ENCODE results near the gene TTC22. TPM values are rescaled to one million over a fixed set of nuclear protein-coding genes. Genes with fewer than 3 reads are reported as not detected.

TTC22 gene
- total RNA-seq, 1 experiment from 2014 or later, result 3.0 TPM

DNA sequence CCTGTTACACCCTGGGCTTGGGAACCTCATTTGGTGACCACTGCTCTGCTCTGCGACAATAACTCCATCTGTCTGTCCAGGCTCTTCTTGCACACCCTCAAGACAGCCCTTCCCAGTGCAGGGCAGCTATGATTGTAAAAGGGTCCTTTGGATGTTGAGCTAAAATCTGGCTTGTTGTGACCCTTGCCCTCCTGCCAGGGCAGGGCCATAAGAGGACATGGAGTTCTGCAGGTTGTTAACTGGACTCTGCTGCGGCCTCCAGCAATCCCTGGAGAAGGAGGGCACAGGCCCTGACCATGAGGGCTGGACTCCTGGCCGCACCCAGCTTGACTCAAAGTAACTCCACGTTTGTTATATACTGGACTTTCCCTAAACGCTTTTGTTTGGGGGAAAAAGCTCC is 44.6 kb upstream of the TTC22 start:
- Mint-ChIP-seq H3K9me3 (ENCODE audit: unreplicated experiment) (no peaks in the 10 kb centered on the region), H3K27me3 (ENCODE audit: insufficient read depth, unreplicated experiment) (no peaks in the 10 kb centered on the region), H3K4me3 (ENCODE audit: unreplicated experiment) (no peak overlapping the region), H3K4me1 (ENCODE audit: insufficient read depth, unreplicated experiment) (no peaks in the 10 kb centered on the region), H3K36me3 (ENCODE audit: insufficient read depth, unreplicated experiment) (peaks cover 45% of the 10 kb centered on the region), H3K27ac (ENCODE audit: low read depth, unreplicated experiment) (no peak overlapping the region)
- TF ChIP-seq, protein P1, sequence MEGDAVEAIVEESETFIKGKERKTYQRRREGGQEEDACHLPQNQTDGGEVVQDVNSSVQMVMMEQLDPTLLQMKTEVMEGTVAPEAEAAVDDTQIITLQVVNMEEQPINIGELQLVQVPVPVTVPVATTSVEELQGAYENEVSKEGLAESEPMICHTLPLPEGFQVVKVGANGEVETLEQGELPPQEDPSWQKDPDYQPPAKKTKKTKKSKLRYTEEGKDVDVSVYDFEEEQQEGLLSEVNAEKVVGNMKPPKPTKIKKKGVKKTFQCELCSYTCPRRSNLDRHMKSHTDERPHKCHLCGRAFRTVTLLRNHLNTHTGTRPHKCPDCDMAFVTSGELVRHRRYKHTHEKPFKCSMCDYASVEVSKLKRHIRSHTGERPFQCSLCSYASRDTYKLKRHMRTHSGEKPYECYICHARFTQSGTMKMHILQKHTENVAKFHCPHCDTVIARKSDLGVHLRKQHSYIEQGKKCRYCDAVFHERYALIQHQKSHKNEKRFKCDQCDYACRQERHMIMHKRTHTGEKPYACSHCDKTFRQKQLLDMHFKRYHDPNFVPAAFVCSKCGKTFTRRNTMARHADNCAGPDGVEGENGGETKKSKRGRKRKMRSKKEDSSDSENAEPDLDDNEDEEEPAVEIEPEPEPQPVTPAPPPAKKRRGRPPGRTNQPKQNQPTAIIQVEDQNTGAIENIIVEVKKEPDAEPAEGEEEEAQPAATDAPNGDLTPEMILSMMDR (IDR thresholded peaks at IDR 0.05; ENCODE audit: unreplicated experiment), result no peak
- BruUV-seq (replicated peaks), result no TSS peak
- CTCF ChIA-PET, result interaction anchor here (0.6 kb wide), 1 partner anchor 13 kb away, joined by 3 read pairs; no protein-coding TSS in a partner anchor
- intact Hi-C loops (cut with micrococcal nuclease), result no loop called here
- no peak for DNase-seq (ENCODE audit: unreplicated experiment)
- POLR2A ChIA-PET, result no interaction called here

DNA sequence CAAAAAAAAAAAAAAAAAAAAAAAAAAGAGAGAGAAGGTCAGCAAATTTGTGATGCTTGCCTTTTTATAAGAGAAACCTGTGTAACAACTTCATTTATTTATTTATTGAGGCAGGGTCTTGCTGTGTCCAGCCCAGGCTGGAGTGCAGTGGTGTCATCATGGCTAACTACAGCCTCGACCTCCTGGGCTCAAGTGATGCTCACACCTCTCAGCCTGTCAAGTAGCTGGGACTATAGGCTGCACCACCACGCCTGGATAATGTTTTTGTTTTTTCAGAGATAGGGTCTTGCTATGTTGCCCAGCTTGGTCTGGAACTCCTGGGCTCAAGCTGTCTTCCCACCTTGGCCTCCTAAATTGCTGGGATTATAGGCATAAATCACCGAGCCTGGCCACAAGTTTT is 43.4 kb upstream of the TTC22 start:
- POLR2A ChIA-PET, result no interaction called here
- BruUV-seq (replicated peaks), result no TSS peak
- Mint-ChIP-seq H3K9me3 (ENCODE audit: unreplicated experiment) (no peaks in the 10 kb centered on the region), H3K27ac (ENCODE audit: low read depth, unreplicated experiment) (no peak overlapping the region), H3K4me1 (ENCODE audit: insufficient read depth, unreplicated experiment) (peaks cover 4% of the 10 kb centered on the region), H3K4me3 (ENCODE audit: unreplicated experiment) (no peak overlapping the region), H3K36me3 (ENCODE audit: insufficient read depth, unreplicated experiment) (peaks cover 33% of the 10 kb centered on the region), H3K27me3 (ENCODE audit: insufficient read depth, unreplicated experiment) (no peaks in the 10 kb centered on the region)
- CTCF ChIA-PET, result no interaction called here
- DNase-seq (ENCODE audit: unreplicated experiment), result no peak
- TF ChIP-seq, protein P1 (IDR thresholded peaks at IDR 0.05; ENCODE audit: unreplicated experiment), result no peak
- intact Hi-C loops (cut with micrococcal nuclease), result no loop called here

DNA sequence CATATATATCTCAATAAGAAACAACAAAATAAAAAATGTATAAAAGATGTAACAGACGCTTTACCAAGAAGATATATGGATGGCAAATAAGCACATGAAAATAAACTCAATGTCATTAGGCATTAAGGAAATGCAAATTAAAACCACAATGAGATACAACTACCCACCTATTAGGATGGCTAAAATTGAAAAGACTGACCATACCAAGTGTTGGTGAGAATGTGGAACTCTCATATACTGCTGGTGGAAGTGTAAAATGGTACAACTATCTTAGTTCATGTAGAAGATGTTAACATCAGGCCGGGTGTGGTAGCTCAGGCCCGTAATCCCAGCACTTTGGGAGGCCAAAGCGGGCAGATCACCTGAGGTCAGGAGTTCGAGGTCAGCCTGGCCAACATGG is 42.3 kb upstream of the TTC22 start:
- H3K27ac Mint-ChIP-seq (ENCODE audit: low read depth, unreplicated experiment), result no peak overlapping the region
- TF ChIP-seq, protein P1 (IDR thresholded peaks at IDR 0.05; ENCODE audit: unreplicated experiment), result no peak
- CTCF ChIA-PET, result no interaction called here
- H3K27me3 Mint-ChIP-seq (ENCODE audit: insufficient read depth, unreplicated experiment), result no peaks in the 10 kb centered on the region
- intact Hi-C loops (cut with micrococcal nuclease), result no loop called here
- no peaks in the 10 kb centered on the region for H3K9me3 Mint-ChIP-seq (ENCODE audit: unreplicated experiment)
- no peak overlapping the region for H3K4me3 Mint-ChIP-seq (ENCODE audit: unreplicated experiment)
- BruUV-seq (replicated peaks), result no TSS peak
- POLR2A ChIA-PET, result no interaction called here
- peaks cover 4% of the 10 kb centered on the region for H3K4me1 Mint-ChIP-seq (ENCODE audit: insufficient read depth, unreplicated experiment)
- H3K36me3 Mint-ChIP-seq (ENCODE audit: insufficient read depth, unreplicated experiment), result peaks cover 22% of the 10 kb centered on the region
- no peak for DNase-seq (ENCODE audit: unreplicated experiment)

DNA sequence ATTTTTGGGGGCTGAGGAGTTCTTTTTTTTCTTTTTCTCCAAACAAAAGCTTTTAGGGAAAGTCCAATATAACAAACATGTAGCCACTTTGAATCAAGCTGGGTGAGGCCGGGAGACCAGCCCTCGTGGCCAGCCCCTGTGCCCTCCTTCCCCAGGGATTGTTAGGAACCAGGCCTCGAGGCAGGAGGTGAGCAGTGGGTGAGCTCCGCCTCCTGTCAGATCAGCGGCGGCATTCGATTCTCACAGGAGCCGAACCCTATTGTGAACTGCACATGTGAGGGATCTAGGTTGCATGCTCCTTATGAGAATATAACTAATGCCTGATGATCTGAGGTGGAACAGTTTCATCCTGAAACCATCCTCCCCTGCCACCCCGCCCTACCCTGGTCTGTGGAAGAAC is 41.8 kb upstream of the TTC22 start:
- Mint-ChIP-seq H3K36me3 (ENCODE audit: insufficient read depth, unreplicated experiment) (peaks cover 17% of the 10 kb centered on the region), H3K27me3 (ENCODE audit: insufficient read depth, unreplicated experiment) (no peaks in the 10 kb centered on the region), H3K9me3 (ENCODE audit: unreplicated experiment) (no peaks in the 10 kb centered on the region), H3K4me3 (ENCODE audit: unreplicated experiment) (no peak overlapping the region), H3K4me1 (ENCODE audit: insufficient read depth, unreplicated experiment) (peaks cover 4% of the 10 kb centered on the region), H3K27ac (ENCODE audit: low read depth, unreplicated experiment) (no peak overlapping the region)
- BruUV-seq (replicated peaks), result no TSS peak
- TF ChIP-seq, protein P1 (IDR thresholded peaks at IDR 0.05; ENCODE audit: unreplicated experiment), result no peak
- ChIA-PET CTCF (no interaction called here), POLR2A (no interaction called here)
- DNase-seq (ENCODE audit: unreplicated experiment), result no peak
- intact Hi-C loops (cut with micrococcal nuclease), result no loop called here

Data from MCF 10A (cell line).